AG09319 (cell line): Measurements from ENCODE around the gene TBC1D9.

Experiments used
- DNase-seq: peaks from one replicate; pipeline ENCODE4 v3.0.0-alpha.2; 2010; ENCODE audit warnings: low read depth; ENCODE audit errors: extremely low read depth
- CTCF ChIP-seq: IDR thresholded peaks from 2 replicates; pipeline ENCODE4 v1.5.1; 2011; ENCODE audit warnings: low read depth, mild to moderate bottlenecking, inconsistent platforms, low read length, moderate library complexity

The TBC1D9 gene

GRCh38 chr4:140735317-140735716 is 20.9 kb downstream of the TBC1D9 start:
- TF ChIP-seq CTCF, result no peak
- no peak for DNase-seq

- no peak for TF ChIP-seq CTCF
- no peak for DNase-seq
Measured at GRCh38 chr4:140732780-140733179, 23.4 kb downstream of the TBC1D9 start.

GRCh38 chr4:140729344-140730049 is 26.7 kb downstream of the TBC1D9 start:
- TF ChIP-seq CTCF, result no peak
- no peak for DNase-seq

- no peak for TF ChIP-seq CTCF
- no peak for DNase-seq
Measured at GRCh38 chr4:140726776-140727500, 29.2 kb downstream of the TBC1D9 start.

- no peak for DNase-seq
- no peak for TF ChIP-seq CTCF
Measured at GRCh38 chr4:140725556-140725955, 30.6 kb downstream of the TBC1D9 start.

DNA sequence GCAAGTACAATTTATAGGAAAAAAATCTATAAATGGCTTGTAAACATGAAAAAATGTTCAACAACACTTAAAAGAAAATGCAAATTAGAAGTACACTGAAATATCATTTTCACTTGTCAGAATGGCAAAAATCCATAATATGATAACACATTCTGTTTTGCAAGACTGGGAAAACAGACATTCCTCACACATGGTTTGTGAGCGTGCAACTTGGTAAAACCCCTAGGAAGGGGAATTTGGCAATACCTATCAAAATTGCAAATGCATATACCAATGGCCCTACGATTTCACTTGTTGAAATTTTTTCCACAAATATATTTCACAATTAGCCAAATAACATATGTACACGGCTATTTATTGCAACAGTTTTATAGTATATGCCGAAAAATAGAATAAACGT is 31.4 kb downstream of the TBC1D9 start:
- TF ChIP-seq CTCF, result no peak
- no peak for DNase-seq
